Keratinocyte (primary cell): ENCODE results near the gene ZNF45. TPM values are rescaled to one million over a fixed set of nuclear protein-coding genes. Genes with fewer than 3 reads are reported as not detected.

ENCODE experiments used
- DNase-seq: peaks from one replicate; pipeline ENCODE4 v3.0.0-alpha.2; 2011; ENCODE audit warnings: low read depth, missing footprints, low spot score
- FAIRE-seq: peaks from 2 replicates; lab custom pipeline; 2011; peaks lifted over from hg19 to GRCh38; lab: Jason Lieb, UNC
- H2AFZ ChIP-seq: 2 replicates; pipeline ENCODE4 v1.6.0; 2012; ENCODE audit warnings: low read length, control low read depth, inconsistent platforms; ENCODE audit not compliant: control insufficient read depth
- H3K27ac ChIP-seq: 2 replicates; pipeline ENCODE4 v1.5.1; 2011; ENCODE audit warnings: low read length; ENCODE audit not compliant: control insufficient read depth, insufficient read depth
- H3K27me3 ChIP-seq: 3 replicates; pipeline ENCODE4 v1.6.0; 2011; ENCODE audit warnings: low read length; ENCODE audit not compliant: control insufficient read depth, insufficient read depth; ENCODE audit errors: extremely low read depth
- H3K36me3 ChIP-seq, 2 experiments: 2 replicates in 1 of 2; 3 replicates in 1 of 2; pipeline ENCODE4 v1.5.1; 2011; ENCODE audit warnings: low read length in 2 of 2, mild to moderate bottlenecking in 1 of 2; ENCODE audit not compliant: control insufficient read depth in 2 of 2, insufficient read depth in 2 of 2; ENCODE audit errors: extremely low read depth in 1 of 2
- H3K4me1 ChIP-seq: 3 replicates; pipeline ENCODE4 v1.5.1; 2011; ENCODE audit warnings: low read length; ENCODE audit not compliant: control insufficient read depth, insufficient read depth; ENCODE audit errors: extremely low read depth
- H3K4me2 ChIP-seq: 3 replicates; pipeline ENCODE4 v1.6.0; 2011; ENCODE audit warnings: low read depth, low read length; ENCODE audit not compliant: control insufficient read depth, insufficient read depth; ENCODE audit errors: extremely low read depth
- H3K4me3 ChIP-seq, 3 experiments: fragments of 200-600 bp in 1 of 3; sonication (generic) in 1 of 3; 2 replicates in 2 of 3; 3 replicates in 1 of 3; pipeline ENCODE4 v1.5.1; 2011 to 2016; ENCODE audit warnings: low read length in 3 of 3, mild to moderate bottlenecking in 3 of 3, control low read depth in 2 of 3, inconsistent platforms in 1 of 3, low read depth in 1 of 3, mixed read lengths in 1 of 3, mixed run types in 1 of 3, moderate library complexity in 1 of 3; ENCODE audit not compliant: control insufficient read depth in 2 of 3, insufficient read depth in 2 of 3; ENCODE audit errors: extremely low read depth in 1 of 3
- H3K79me2 ChIP-seq: 2 replicates; pipeline ENCODE4 v1.6.0; 2012; ENCODE audit warnings: low read length; ENCODE audit not compliant: control insufficient read depth, insufficient read depth
- H3K9ac ChIP-seq: 3 replicates; pipeline ENCODE4 v1.6.0; 2011; ENCODE audit warnings: low read length; ENCODE audit not compliant: control insufficient read depth, insufficient read depth; ENCODE audit errors: extremely low read depth
- H3K9me1 ChIP-seq: 3 replicates; pipeline ENCODE4 v1.6.0; 2011; ENCODE audit warnings: low read length; ENCODE audit not compliant: control insufficient read depth, insufficient read depth; ENCODE audit errors: extremely low read depth
- H3K9me3 ChIP-seq: 2 replicates; pipeline ENCODE4 v1.5.1; 2012; ENCODE audit warnings: low read depth, low read length; ENCODE audit not compliant: control insufficient read depth
- H4K20me1 ChIP-seq: 3 replicates; pipeline ENCODE4 v1.6.0; 2011; ENCODE audit warnings: low read length; ENCODE audit not compliant: control insufficient read depth, insufficient read depth; ENCODE audit errors: extremely low read depth
- EZH2 ChIP-seq: IDR thresholded peaks from one replicate; pipeline ENCODE4 v1.6.1; 2012; ENCODE audit warnings: inconsistent platforms, mild to moderate bottlenecking, low read length, moderate library complexity
- dilution Hi-C: fragments of 300-500 bp; cut with MboI; formaldehyde crosslinking; loops from one replicate; pipeline ENCODE4 v1.7.0; 2020; ENCODE audit warnings: low sequenced_read_pairs; ENCODE audit not compliant: extremely low pct_ligation_motif_present
- polyA plus RNA-seq, 5 experiments: library from polyadenylated mRNA; depleted of rRNA in 3 of 5; stranded (reverse) in 3 of 5; stranded (forward) in 1 of 5; unstranded in 1 of 5; fragments of >200 nt; gene quantifications; 1 replicate in 1 of 5; 2 replicates in 3 of 5; 3 replicates in 1 of 5; pipeline versions ENCODE4 v1.2.1 to v1.2.3, GENCODE V29; 2011 to 2012; ENCODE audit warnings: missing spikeins in 2 of 5, low read depth in 1 of 5, low replicate concordance in 1 of 5
- TF ChIP-seq, protein P1 (sequence below), 3 experiments: IDR thresholded peaks in 1 of 3; conservative IDR thresholded peaks in 1 of 3; optimal IDR thresholded peaks in 1 of 3; 2 replicates in 2 of 3; 3 replicates in 1 of 3; pipeline versions ENCODE3 to v1.5.1; 2011; ENCODE audit warnings: low read length in 3 of 3, mild to moderate bottlenecking in 3 of 3, moderate library complexity in 2 of 3, control low read depth in 1 of 3, inconsistent platforms in 1 of 3; ENCODE audit not compliant: insufficient read depth in 2 of 3; ENCODE audit errors: extremely low read depth in 1 of 3

Gene ZNF45
- polyA plus RNA-seq, 1 donor (not counting 4 experiments of a cell fraction or from before 2014, with no cell fraction given): 9.1 TPM

- no peaks in the 10 kb centered on the region for H3K4me1 ChIP-seq
- peak; percentile 98 for FAIRE-seq
- peak within 1 kb of the TSS; percentile 82 to 91 (median 89) for H3K4me3 ChIP-seq
- peaks cover 18% of the 10 kb centered on the region for H3K79me2 ChIP-seq
- peak within 1 kb of the TSS; percentile 78 for H3K9ac ChIP-seq
- no peaks in the 10 kb centered on the region for H3K9me1 ChIP-seq
- TF ChIP-seq, protein P1, sequence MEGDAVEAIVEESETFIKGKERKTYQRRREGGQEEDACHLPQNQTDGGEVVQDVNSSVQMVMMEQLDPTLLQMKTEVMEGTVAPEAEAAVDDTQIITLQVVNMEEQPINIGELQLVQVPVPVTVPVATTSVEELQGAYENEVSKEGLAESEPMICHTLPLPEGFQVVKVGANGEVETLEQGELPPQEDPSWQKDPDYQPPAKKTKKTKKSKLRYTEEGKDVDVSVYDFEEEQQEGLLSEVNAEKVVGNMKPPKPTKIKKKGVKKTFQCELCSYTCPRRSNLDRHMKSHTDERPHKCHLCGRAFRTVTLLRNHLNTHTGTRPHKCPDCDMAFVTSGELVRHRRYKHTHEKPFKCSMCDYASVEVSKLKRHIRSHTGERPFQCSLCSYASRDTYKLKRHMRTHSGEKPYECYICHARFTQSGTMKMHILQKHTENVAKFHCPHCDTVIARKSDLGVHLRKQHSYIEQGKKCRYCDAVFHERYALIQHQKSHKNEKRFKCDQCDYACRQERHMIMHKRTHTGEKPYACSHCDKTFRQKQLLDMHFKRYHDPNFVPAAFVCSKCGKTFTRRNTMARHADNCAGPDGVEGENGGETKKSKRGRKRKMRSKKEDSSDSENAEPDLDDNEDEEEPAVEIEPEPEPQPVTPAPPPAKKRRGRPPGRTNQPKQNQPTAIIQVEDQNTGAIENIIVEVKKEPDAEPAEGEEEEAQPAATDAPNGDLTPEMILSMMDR (optimal IDR thresholded peaks at IDR 0.05 in 1 of 3, IDR thresholded peaks at IDR 0.05 in 1 of 3, conservative IDR thresholded peaks at IDR 0.05 in 1 of 3; ENCODE audit: extremely low read depth in 1 of 3, insufficient read depth in 2 of 3, low read length in 3 of 3): no peak
- TF ChIP-seq EZH2: no peak
- H3K27ac ChIP-seq: peak within 1 kb of the TSS; percentile 70
- no peaks in the 10 kb centered on the region for H4K20me1 ChIP-seq
- H3K27me3 ChIP-seq: no peaks in the 10 kb centered on the region
- dilution Hi-C loops: no loop called here
- H3K9me3 ChIP-seq: no peaks in the 10 kb centered on the region
- peak; percentile 82 for DNase-seq
- peak within 1 kb of the TSS; percentile 95 for H2AFZ ChIP-seq
- H3K4me2 ChIP-seq: peak within 1 kb of the TSS; percentile 86
- peaks cover 2 to 3% of the 10 kb centered on the region in 2 experiments for H3K36me3 ChIP-seq
Measured at GRCh38 chr19:43983912-43984686, 49.0 kb upstream of the ZNF45 start, which contains the start of gene ZNF155. Gene ZNF155, plus strand, starts transcription at chr19:43984188. Its CDS starts 4,356 bp downstream, at chr19:43988544.

GRCh38 chr19:43983544-43983911 is 48.4 kb upstream of the ZNF45 start:
- no peaks in the 10 kb centered on the region for H3K27me3 ChIP-seq
- no peak for DNase-seq
- H3K9me1 ChIP-seq: no peaks in the 10 kb centered on the region
- peaks cover 18% of the 10 kb centered on the region for H3K79me2 ChIP-seq
- no peak for FAIRE-seq
- no peaks in the 10 kb centered on the region for H3K4me1 ChIP-seq
- dilution Hi-C loops: no loop called here
- no peaks in the 10 kb centered on the region for H3K9me3 ChIP-seq
- no peak overlapping the region for H3K27ac ChIP-seq
- TF ChIP-seq, protein P1 (optimal IDR thresholded peaks at IDR 0.05 in 1 of 3, IDR thresholded peaks at IDR 0.05 in 1 of 3, conservative IDR thresholded peaks at IDR 0.05 in 1 of 3; ENCODE audit: extremely low read depth in 1 of 3, insufficient read depth in 2 of 3, low read length in 3 of 3): no peak
- TF ChIP-seq EZH2: no peak
- peak overlapping the region; percentile 86 for H3K4me2 ChIP-seq
- H2AFZ ChIP-seq: no peak overlapping the region
- H3K36me3 ChIP-seq: peaks cover 0 to 2% of the 10 kb centered on the region in 2 experiments
- no peak overlapping the region for H3K9ac ChIP-seq
- H4K20me1 ChIP-seq: no peaks in the 10 kb centered on the region
- peak overlapping the region in 1 of 3 experiments; percentile 8 for H3K4me3 ChIP-seq
